GM19240 (cell line): ENCODE measurements around the gene HBS1L.

ENCODE experiments used
- DNase-seq: peaks from one replicate; pipeline ENCODE4 v3.0.0; 2011; ENCODE audit warnings: low spot score; ENCODE audit not compliant: insufficient read length

The HBS1L gene

GRCh38 chr6:135037541-135037940 is 17.1 kb downstream of the HBS1L start:
- no peak for DNase-seq

DNA sequence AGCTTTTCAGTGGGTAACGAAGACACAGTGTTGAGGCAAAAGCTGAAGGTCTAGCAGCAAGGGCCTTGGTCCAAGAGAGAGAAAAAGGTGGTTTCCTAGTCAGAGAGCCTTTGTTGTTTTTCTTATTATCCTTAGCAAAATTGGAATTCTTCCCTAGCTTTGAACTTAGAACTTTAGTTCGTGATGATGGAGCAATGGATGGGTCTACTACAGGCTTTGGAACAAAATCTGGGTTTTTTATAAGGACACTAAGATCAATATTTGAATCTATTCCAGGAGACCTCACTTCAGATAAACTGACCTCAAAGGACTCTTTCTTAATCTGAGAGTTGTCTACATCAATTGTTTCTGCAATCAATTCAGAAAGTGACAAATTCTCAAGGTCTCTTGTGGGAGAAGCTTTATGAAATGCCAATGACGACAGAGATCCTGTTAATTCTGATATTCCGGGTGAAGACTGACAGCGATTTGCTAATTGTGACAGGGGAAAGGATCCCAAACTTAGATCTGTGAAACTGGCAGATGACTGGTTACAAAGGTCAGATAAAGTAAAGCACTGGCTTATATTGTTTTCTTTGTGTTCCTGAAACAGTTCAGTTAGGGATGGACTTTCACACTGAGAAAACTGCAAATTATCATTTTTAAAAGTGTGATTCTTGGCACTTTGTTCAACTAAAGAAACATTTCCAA is 17.7 kb downstream of the HBS1L start:
- no peak for DNase-seq

GRCh38 chr6:135033238-135033637 is 21.4 kb downstream of the HBS1L start:
- no peak for DNase-seq

GRCh38 chr6:135030532-135031178 is 24.0 kb downstream of the HBS1L start:
- no peak for DNase-seq

DNA sequence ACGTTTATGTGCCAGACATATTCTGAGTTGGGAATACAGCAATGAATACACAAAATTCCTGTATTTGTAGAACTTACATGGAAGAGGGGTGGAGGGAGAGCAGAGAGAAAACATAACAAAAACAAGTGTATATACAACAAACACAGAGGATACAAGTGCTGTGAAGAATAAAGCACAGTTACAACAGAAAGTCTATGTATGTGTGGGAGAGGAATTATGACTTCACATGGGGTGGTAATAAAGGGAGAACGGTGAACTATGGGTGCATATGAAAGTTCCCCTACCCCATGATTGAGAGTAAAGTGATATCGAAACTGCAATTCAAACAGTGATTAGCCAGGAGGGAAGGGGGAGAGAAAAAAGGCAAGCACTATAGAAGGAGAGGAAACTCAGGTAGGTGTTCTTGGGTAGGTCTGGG is 24.6 kb downstream of the HBS1L start:
- DNase-seq = peak; percentile 25

DNA sequence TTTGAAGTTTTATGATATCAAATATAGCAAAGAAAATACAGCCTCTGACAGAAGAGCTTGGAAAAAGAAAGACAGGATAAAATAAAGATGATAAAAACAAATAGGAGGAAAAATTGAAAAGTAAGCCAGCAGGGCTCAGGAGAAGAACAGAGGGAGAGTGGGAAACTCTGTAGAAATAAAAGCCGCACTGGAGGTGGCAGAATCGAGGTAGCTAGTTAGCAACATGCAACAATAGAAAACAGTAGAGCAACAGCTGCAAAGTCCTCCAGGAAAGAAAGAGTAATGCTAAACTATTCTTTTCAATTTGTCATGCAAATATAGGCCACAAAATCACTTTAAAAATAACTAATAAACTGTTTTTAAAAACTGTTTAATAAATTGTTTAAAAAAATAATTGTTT is 28.8 kb downstream of the HBS1L start:
- DNase-seq = no peak

- no peak for DNase-seq
Observed at GRCh38 chr6:135025175-135025574, 29.4 kb downstream of the HBS1L start.

DNA sequence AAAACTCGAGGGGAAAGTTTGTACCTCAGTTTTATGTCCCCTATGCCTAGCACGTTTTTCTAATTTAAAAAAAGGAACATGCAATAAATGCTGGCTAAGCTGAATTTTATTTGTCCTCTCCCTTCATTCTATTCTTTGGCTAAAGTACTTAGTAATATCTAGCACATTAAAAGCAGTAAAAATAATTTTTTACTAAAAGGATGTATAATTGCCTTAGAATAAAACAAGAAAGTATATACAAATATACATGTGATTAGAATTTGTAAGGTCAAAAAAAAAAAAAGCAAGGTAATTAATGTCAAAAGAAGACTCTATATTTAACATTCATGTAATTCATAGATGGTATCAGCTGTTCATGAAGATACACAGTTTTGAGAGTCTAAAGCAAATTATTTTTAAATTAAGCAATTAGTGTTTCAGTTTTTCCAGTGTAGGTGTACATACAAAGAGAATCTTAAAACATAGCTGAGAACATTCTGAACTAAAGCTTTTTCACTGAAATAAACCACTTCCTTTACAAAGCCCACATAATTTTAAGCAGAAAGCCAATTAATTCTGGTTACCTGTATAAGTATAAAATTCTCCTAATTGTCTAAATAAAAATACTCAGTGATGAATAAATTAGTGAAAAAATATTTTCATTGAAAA is 32.4 kb downstream of the HBS1L start:
- no peak for DNase-seq

DNA sequence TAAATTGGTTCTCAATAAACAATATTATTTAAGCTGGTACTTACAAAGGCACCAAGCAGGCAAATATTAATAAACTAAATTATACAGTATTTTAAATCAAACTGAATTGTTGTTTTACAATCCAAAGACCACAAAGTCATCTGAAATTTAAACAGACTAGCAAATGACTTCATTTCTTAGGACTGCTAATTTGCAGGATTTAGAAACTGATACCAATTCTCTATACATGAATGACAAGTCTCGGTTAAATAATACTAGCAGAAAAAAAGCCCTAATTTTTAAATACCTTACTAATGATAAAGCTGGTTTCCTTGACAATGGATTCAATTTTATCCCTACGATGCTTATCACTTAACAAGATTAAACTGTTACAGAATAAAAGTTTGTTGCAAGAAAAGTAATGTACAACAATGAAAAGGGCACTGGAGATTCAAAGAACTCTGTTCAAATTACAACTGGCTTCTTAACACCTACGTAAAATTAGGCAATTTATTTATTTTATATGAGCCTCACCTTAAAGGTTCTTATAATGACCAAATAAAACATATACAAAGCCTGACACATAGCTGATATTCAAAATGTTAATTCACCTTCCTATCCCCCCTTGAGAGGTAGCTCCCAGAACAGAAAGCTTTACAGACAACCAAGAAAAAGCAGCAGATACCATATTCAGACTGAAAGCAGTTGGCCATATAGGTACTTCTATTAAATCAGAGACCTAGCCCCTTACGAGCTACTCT is 33.1 kb downstream of the HBS1L start:
- DNase-seq = no peak

- DNase-seq = no peak
Observed at GRCh38 chr6:135018941-135019340, 35.7 kb downstream of the HBS1L start.

- DNase-seq = no peak
Observed at GRCh38 chr6:135018052-135018451, 36.6 kb downstream of the HBS1L start.

- no peak for DNase-seq
Observed at GRCh38 chr6:135014353-135014832, 40.2 kb downstream of the HBS1L start.

- DNase-seq = no peak
Observed at GRCh38 chr6:135013211-135013610, 41.4 kb downstream of the HBS1L start.

GRCh38 chr6:135012764-135013163 is 41.9 kb downstream of the HBS1L start:
- DNase-seq = no peak

DNA sequence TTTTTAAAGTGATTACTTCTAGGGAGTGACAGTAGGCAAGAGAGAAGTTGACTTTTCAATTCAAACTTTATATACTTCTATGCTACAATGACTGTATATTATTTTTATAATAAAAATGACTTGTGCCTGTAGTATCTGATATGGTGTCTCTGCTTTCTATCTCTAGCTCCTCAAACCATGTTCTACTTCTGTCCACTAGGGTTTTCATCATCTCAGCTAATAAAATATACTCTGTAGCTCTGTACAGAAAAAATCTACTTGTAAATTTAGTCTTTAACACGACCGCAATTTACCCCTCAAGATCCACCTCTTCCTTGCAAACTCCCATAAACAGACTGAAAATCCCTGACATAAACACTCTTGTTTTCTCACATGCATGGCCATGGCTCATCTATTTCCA is 42.3 kb downstream of the HBS1L start:
- DNase-seq = no peak

DNA sequence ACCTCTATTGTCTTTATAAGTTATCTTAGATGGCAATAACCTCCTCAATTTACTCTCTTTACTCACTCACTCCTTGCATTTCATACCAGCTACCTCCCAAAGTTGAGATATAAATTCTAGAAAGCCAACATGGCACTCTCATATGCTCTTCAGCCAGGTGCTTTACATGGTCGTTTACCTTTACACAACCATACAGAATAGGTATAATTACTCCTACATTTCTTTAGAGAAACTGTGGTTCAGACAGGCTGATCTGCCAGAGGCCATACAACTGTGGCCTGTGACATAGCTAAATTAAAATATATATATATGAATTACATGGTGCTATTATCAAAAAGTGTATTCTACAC is 45.7 kb downstream of the HBS1L start:
- DNase-seq = no peak

DNA sequence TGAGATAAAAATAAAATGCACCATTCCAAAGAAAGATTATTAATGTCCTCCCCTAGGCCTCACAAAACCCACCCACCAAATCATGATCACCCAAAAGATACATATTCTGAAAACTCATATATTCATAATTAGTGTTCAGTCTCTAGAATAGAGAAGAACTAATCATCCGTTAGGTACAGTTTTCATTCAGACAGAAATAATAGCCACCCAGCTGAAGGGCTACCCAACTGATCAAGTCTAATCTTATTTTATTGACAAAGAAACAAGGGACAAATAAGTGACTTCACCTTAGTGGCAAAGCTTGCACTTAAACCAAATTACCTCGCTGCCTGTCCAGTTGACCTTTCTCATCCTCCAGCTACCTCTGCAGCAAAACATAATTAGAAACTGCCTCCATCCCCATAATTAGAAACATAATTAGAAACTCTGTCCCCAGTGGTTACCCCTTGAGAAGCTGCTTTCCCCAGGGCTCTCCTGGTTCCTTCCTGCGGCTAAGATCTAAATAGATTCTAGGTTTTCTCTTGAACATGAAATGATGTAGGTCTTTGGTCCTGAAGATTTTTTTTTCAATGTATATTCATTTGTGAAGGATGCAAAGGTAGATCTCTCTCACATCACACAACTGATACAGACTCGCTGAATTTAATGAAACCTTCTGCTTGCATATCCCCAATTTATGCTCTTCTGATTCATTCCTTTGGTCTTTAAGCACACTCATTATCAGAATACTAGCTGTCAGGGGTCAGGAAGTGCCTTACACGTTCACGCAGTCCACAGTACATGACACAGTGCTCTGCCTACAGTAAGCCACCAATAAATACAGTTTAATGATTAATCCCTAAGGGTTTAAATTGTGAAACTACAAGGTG is 46.3 kb downstream of the HBS1L start:
- no peak for DNase-seq

GRCh38 chr6:135006386-135006914 is 48.2 kb downstream of the HBS1L start:
- no peak for DNase-seq

DNA sequence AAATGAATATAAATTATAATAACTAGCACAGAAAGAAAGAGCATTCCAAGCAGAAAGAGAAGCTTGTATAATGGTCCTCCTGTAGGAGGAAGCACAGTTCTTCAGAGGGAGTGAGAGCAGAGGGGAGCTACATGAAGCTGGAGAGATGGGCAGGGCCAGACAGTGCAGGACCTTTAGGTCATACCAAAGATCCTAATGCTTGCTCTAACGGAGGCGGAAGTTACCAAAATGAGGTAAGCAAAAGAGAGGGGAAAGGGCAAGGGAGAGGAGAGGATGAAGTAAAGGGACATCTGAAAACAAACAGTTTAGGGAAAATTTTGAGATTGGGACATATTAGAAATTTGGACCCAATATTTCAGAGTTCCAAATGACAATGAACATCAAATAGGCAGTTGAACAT is 50.2 kb downstream of the HBS1L start:
- DNase-seq = no peak

DNA sequence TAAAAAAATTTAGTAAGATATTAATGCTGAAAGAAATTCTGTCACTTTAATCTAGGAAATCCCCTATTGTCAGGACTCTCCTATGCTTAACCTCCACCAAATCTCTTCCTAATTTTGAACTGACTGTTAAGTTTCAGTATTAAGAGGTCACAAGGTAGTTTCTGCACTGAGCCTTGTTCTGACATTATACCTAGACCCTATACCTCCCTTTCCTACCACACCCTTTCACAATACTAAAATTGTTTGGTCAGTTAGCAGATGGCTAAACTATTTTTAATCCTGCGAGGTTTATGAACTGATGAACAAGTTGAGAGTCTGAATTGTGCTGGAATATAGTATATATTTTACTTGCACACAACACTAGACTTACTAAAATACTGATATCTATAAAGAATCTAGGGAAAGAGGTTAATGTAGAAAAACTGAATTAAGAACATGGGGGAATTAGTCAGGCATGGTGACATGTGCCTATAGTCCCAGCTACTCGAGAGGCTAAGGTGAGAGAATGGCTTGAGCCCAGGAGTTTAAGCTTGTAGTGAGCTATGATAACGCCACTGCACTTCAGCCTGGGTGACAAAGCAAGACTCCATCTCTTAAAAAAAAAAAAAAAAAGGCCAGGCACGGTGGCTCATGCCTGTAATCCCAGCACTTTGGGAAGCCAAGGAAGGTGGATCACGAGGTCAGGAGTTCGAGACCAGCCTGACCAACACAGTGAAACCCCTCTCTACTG is 51.5 kb downstream of the HBS1L start:
- no peak for DNase-seq
